Kidney (tissue), 14 donors: ENCODE data around the gene CTNNB1. TPM values are rescaled to one million over a fixed set of nuclear protein-coding genes. Genes with fewer than 3 reads are reported as not detected.

Experiments
- DNase-seq, 5 donors: peaks; one replicate each; pipeline ENCODE4 v3.0.0-alpha.2; 2013 to 2020
- FAIRE-seq: peaks from 2 replicates; lab custom pipeline; 2012; peaks lifted over from hg19 to GRCh38; lab: Jason Lieb, UNC
- H3K27ac ChIP-seq, 2 donors: one replicate each; pipeline ENCODE4 v1.7.0; 2013; ENCODE audit warnings: low read depth in 2 of 2, low read length in 2 of 2, inconsistent platforms in 1 of 2
- H3K27me3 ChIP-seq: one replicate; pipeline ENCODE4 v1.7.1; 2013; ENCODE audit warnings: low read length, inconsistent platforms; ENCODE audit not compliant: control insufficient read depth, insufficient read depth
- H3K36me3 ChIP-seq, 3 donors: one replicate each; pipeline versions ENCODE4 v1.7.0 to v1.7.1; 2013; ENCODE audit warnings: low read length in 3 of 3, control low read depth in 1 of 3, inconsistent platforms in 1 of 3; ENCODE audit not compliant: insufficient read depth in 3 of 3, control insufficient read depth in 2 of 3
- H3K4me1 ChIP-seq, 3 donors: one replicate each; pipeline versions ENCODE4 v1.7.0 to v1.7.1; 2013; ENCODE audit warnings: low read length in 3 of 3, inconsistent platforms in 1 of 3, low read depth in 1 of 3; ENCODE audit not compliant: control insufficient read depth in 2 of 3, insufficient read depth in 2 of 3
- H3K4me3 ChIP-seq, 3 donors: one replicate each; pipeline versions ENCODE4 v1.7.0 to v1.8.1; 2013; ENCODE audit warnings: low read length in 3 of 3, control low read depth in 1 of 3, inconsistent platforms in 1 of 3
- H3K9ac ChIP-seq, 3 donors: one replicate each; pipeline versions ENCODE4 v1.7.0 to v1.7.1; 2013; ENCODE audit warnings: low read length in 3 of 3, control low read depth in 1 of 3, inconsistent platforms in 1 of 3
- H3K9me3 ChIP-seq, 3 donors: one replicate each; pipeline versions ENCODE4 v1.7.0 to v1.7.1; 2013; ENCODE audit warnings: low read length in 3 of 3, control low read depth in 1 of 3, inconsistent platforms in 1 of 3; ENCODE audit not compliant: control insufficient read depth in 2 of 3, insufficient read depth in 1 of 3
- intact Hi-C: fragments of 100-400 bp; cut with DNase I; formaldehyde crosslinking; loops from one replicate; pipeline ENCODE4 v1.11.1; 2022
- polyA plus RNA-seq: library from polyadenylated mRNA; stranded (reverse); fragments of 350-450 nt; fragmentation: Illumina TruSeq; extraction: RNeasy Lipid Tissue Mini Kit (QIAGEN cat#74804); gene quantifications from one replicate; pipeline ENCODE4 v1.2.3, GENCODE V29; 2014; ENCODE audit warnings: low read depth, low replicate concordance; ENCODE audit not compliant: insufficient read depth
- total RNA-seq: library from RNA; stranded (reverse); fragmentation: NEBNext Ultra II Directional; extraction: Animal tissue kit (Norgen Biotek cat#: 25700); gene quantifications from one replicate; pipeline ENCODE4 v1.2.1, GENCODE V29; 2021
- TF ChIP-seq, protein P1 (sequence below): IDR thresholded peaks from 3 replicates; pipeline ENCODE4 v1.5.1; 2012; ENCODE audit warnings: mild to moderate bottlenecking, moderate library complexity, borderline replicate concordance; ENCODE audit not compliant: insufficient read depth; ENCODE audit errors: extremely low read depth
- donor health status: control.
- donor health status: control.
- donor health status: control.
- donor health status: control.
- donor health status: control.
- donor health status: DM: yes; HTN: yes; CAD: no.
- donor health status: Normal renal cell carcinoma (clear cell type).

The CTNNB1 gene
- total and polyA plus RNA-seq, 2 donors from 2014 or later, result 97.0 to 329 TPM

DNA sequence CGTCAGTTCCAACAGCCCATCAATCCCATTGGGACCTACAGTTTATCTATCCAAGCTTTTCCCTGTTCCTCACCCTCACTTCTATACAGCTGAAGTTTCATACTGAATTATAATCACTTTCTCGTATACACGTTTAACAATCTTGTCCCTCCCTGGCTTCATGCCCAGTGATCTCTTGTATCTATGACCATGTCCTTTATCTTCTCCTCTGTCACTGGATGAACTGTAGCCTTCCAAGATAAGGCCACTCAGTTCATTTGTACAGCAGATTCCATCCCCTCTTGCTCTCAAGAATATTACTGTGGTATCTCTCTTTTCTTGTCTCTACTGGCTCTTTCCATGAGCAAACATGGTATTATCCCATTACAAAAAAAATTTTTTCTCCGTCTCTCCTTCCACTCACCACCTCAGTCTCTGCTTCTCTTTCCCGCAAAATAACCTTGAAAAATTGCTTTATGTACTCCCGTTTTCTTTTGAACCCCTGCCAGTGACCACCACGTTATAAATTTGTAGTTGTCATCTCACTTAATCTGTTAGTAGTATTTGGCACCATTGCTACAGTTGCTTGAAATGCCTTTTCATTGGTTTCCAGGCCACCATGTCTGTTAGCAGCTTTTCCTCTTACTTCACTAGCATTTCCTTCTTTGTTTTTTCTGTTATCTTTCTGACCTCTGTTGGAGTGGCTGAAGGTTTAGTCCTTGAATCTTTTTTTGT lies 9.4 kb downstream of the CTNNB1 start:
- TF ChIP-seq, protein P1, sequence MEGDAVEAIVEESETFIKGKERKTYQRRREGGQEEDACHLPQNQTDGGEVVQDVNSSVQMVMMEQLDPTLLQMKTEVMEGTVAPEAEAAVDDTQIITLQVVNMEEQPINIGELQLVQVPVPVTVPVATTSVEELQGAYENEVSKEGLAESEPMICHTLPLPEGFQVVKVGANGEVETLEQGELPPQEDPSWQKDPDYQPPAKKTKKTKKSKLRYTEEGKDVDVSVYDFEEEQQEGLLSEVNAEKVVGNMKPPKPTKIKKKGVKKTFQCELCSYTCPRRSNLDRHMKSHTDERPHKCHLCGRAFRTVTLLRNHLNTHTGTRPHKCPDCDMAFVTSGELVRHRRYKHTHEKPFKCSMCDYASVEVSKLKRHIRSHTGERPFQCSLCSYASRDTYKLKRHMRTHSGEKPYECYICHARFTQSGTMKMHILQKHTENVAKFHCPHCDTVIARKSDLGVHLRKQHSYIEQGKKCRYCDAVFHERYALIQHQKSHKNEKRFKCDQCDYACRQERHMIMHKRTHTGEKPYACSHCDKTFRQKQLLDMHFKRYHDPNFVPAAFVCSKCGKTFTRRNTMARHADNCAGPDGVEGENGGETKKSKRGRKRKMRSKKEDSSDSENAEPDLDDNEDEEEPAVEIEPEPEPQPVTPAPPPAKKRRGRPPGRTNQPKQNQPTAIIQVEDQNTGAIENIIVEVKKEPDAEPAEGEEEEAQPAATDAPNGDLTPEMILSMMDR, result no peak
- H3K36me3 ChIP-seq, result no peaks in the 10 kb centered on the region
- no peaks in the 10 kb centered on the region for H3K27me3 ChIP-seq
- H3K4me3 ChIP-seq, result no peak overlapping the region
- no peak overlapping the region for H3K9ac ChIP-seq
- no peak overlapping the region for H3K27ac ChIP-seq
- H3K9me3 ChIP-seq, result no peaks in the 10 kb centered on the region
- peaks cover 10 to 38% (median 22%) of the 10 kb centered on the region in 3 donors for H3K4me1 ChIP-seq
- intact Hi-C loops, result no loop called here
- DNase-seq, result no peak
- FAIRE-seq, result no peak

DNA sequence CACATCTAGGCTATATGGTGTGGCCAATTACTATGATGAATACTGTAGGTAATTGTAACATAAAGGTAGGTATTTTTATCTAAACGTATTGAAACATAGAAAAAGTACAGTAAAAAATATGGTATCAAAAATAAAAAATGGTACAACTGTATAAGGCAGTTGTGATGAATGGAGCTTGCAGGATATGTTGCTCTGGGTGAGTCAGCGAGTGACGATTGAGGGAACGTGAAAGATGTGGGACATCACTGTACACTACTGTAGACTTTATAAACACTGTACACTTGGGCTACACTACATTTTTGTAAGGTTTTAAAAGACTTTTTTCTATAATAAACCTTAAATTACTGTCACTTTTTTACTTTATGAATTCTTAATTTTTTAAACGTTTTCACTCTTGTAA lies 10.3 kb downstream of the CTNNB1 start:
- Histone ChIP-seq H3K4me1 (peaks cover 9 to 39% (median 20%) of the 10 kb centered on the region in 3 donors), H3K36me3 (no peaks in the 10 kb centered on the region), H3K27me3 (no peaks in the 10 kb centered on the region), H3K9me3 (no peaks in the 10 kb centered on the region), H3K27ac (no peak overlapping the region), H3K9ac (no peak overlapping the region), H3K4me3 (no peak overlapping the region)
- TF ChIP-seq, protein P1, result no peak
- intact Hi-C loops, result no loop called here
- DNase-seq (no peak), FAIRE-seq (no peak)

DNA sequence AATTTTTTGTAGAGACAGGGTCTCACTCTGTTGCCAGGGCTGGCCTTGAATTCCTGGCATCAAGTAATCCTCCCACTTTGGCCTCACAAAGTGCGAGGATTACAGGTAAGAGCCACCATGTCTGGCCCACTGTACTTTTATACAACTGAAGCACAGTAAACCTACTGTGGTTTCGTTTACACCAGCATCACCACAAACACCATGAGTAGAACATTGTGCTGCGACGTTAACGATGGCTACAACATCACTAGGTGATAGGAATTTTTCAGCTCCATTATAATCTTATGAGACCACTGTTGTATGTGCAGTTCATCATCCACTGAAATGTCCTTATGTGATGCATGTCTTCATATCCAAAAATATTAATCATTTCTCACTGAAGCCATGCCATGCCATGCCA lies 11.7 kb downstream of the CTNNB1 start:
- no peak for DNase-seq
- Histone ChIP-seq H3K9me3 (no peaks in the 10 kb centered on the region), H3K27me3 (no peaks in the 10 kb centered on the region), H3K27ac (no peak overlapping the region), H3K4me3 (no peak overlapping the region), H3K9ac (no peak overlapping the region), H3K4me1 (peaks cover 4 to 40% (median 17%) of the 10 kb centered on the region in 3 donors), H3K36me3 (no peaks in the 10 kb centered on the region)
- intact Hi-C loops, result no loop called here
- FAIRE-seq, result no peak
- TF ChIP-seq, protein P1, result no peak

DNA sequence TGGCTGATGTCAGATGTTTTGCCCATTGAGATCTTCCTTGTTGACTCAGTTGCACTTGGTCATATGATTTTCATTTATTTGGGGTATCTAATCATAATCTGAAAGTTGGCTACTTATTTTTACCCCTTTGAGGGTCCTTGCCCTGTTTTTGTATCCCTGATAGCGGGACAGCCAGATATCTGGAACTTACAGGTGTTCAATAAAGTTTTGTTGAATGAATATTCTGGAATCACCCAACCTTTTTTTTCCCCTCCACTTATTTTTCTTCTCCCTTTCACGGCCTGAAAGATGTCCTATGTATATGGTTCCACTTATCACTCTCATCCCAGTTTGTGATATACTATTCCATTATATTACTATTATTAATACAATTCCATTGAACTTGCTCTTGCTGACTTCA lies 12.8 kb downstream of the CTNNB1 start:
- TF ChIP-seq, protein P1, result no peak
- Histone ChIP-seq H3K36me3 (no peaks in the 10 kb centered on the region), H3K27ac (no peak overlapping the region), H3K4me1 (peaks cover 2 to 36% (median 16%) of the 10 kb centered on the region in 3 donors), H3K27me3 (no peaks in the 10 kb centered on the region), H3K9ac (no peak overlapping the region), H3K9me3 (no peaks in the 10 kb centered on the region), H3K4me3 (no peak overlapping the region)
- intact Hi-C loops, result no loop called here
- FAIRE-seq, result no peak
- DNase-seq, result no peak
